HG03025 (cell line): Measurements from ENCODE around the gene IL27RA.
"Not testable (repeated sequence)": the region's sequence is repeated elsewhere in the genome, so short reads cannot be mapped to it uniquely, and the experiment has no call there.

ENCODE experiments used
- ATAC-seq: cut with Tn5 transposase; IDR thresholded peaks from one replicate; pipeline ENCODE4 v1.9.1; 2021; ENCODE audit warnings: mild to moderate bottlenecking, moderate library complexity; ENCODE audit not compliant: unreplicated experiment, low FRiP score

The IL27RA gene

GRCh38 chr19:14027856-14028450 lies 3.6 kb upstream of the IL27RA start, which contains the start of gene RLN3:
Gene RLN3, plus strand, starts transcription at chr19:14028148. Its CDS starts 57 bp downstream, at chr19:14028205.
- ATAC-seq: no peak

- ATAC-seq: no peak
Observed at GRCh38 chr19:14028901-14029300, 2.7 kb upstream of the IL27RA start.

- no peak for ATAC-seq
Observed at GRCh38 chr19:14030997-14031718, 404 bp upstream of the IL27RA start.

GRCh38 chr19:14033946-14034345 lies 2.4 kb downstream of the IL27RA start:
- ATAC-seq: no peak

GRCh38 chr19:14035159-14035558 lies 3.6 kb downstream of the IL27RA start:
- not testable (repeated sequence) for ATAC-seq

- no peak for ATAC-seq
Observed at GRCh38 chr19:14035706-14036105, 4.1 kb downstream of the IL27RA start.

- ATAC-seq: no peak
Observed at GRCh38 chr19:14039181-14039580, 7.6 kb downstream of the IL27RA start.

- ATAC-seq: not testable (repeated sequence)
Observed at GRCh38 chr19:14042659-14043608, 11.4 kb downstream of the IL27RA start.

- ATAC-seq: not testable (repeated sequence)
Observed at GRCh38 chr19:14047866-14048265, 16.3 kb downstream of the IL27RA start.

GRCh38 chr19:14048443-14049153 lies 17.0 kb downstream of the IL27RA start:
- no peak for ATAC-seq

GRCh38 chr19:14050512-14050911 lies 18.9 kb downstream of the IL27RA start:
- ATAC-seq: no peak

GRCh38 chr19:14050961-14051360 lies 19.4 kb downstream of the IL27RA start:
- ATAC-seq: not testable (repeated sequence)

- no peak for ATAC-seq
Observed at GRCh38 chr19:14051980-14052379, 20.4 kb downstream of the IL27RA start.

GRCh38 chr19:14052470-14052869 lies 20.9 kb downstream of the IL27RA start:
- no peak for ATAC-seq

GRCh38 chr19:14053032-14053431 lies 21.5 kb downstream of the IL27RA start:
- no peak for ATAC-seq

- ATAC-seq: no peak
Observed at GRCh38 chr19:14053500-14053899, 21.9 kb downstream of the IL27RA start.

GRCh38 chr19:14054099-14054498 lies 22.5 kb downstream of the IL27RA start:
- ATAC-seq: no peak

GRCh38 chr19:14054721-14055120 lies 23.2 kb downstream of the IL27RA start:
- no peak for ATAC-seq

- no peak for ATAC-seq
Observed at GRCh38 chr19:14055396-14055795, 23.8 kb downstream of the IL27RA start.

- no peak for ATAC-seq
Observed at GRCh38 chr19:14056069-14056666, 24.6 kb downstream of the IL27RA start.
